GM12873 (cell line): Measurements from ENCODE around the gene CERS1.

ENCODE experiments used
- CTCF ChIP-seq: IDR thresholded peaks from 2 replicates; pipeline ENCODE4 v1.5.1; 2012; ENCODE audit warnings: low read depth, mild to moderate bottlenecking, moderate library complexity, low read length, control low read depth; ENCODE audit not compliant: insufficient read depth; ENCODE audit errors: missing control alignments

Gene CERS1

DNA sequence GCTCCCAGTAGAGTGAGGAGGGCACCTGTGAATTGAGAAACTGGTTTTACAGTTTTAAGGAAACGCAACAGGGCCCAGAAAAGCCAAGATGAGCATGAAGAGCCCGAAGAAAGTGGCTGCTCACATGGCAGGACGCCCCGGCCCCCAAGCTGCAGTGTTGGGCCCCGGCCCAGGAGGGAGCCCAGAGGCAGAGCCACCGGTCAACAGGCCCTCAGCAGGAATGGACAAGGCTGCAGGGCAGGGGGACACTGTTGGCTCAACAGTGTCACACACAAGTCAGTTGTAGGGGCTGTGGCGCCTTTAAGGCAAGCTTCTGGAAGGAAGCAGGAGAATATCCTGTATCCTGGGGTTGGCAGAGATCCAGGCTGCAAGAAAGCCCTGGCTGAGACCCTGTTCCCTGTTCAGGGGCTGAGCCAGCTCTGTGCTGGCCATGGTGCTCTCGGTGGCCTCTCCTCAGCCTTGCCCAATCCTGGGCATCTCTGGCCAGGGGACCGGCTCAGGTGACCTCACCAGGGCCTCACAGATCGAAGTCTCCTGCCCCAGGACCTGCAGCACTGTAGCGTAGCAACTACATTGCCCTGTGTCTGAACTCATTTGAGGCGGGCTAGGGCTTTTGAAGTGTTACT lies 36.2 kb downstream of the CERS1 start:
- no peak for TF ChIP-seq CTCF

DNA sequence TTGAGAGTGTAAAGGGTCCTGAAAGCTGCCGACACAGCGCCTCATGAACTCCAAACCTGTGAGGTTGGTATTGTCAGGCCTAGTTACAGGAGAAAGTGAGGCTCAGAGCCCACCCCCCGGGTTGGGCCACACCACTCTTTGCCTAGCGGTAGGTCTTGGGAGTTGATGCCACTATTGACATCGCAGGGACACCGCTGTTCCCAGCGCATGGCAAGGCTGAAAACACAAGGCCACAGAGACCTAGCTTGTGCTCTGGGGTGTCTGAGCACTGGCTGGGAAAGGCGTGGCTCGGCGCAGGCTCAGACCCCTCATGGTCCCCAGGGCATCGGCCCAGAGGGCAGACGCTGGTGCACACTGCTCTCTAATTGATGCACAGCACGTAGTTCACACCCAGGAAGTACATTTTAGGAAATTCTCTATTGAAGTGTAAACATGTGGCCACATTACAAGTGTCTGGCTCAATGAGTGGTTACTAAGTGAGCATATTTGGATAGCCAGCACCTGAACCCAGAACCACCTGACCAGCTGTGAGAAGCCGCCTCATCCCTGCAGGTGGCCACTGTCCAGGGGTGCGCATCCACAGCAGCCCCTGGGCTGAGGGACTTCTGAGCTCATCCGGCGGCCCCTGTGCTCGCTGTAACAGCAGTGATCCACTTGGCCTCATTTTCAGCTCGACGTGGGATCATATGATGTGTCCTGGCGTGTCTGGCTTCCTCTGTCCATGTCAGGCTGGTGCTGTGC lies 36.9 kb downstream of the CERS1 start:
- no peak for TF ChIP-seq CTCF

GRCh38 chr19:18857223-18857622 lies 38.7 kb downstream of the CERS1 start:
- TF ChIP-seq CTCF: no peak

DNA sequence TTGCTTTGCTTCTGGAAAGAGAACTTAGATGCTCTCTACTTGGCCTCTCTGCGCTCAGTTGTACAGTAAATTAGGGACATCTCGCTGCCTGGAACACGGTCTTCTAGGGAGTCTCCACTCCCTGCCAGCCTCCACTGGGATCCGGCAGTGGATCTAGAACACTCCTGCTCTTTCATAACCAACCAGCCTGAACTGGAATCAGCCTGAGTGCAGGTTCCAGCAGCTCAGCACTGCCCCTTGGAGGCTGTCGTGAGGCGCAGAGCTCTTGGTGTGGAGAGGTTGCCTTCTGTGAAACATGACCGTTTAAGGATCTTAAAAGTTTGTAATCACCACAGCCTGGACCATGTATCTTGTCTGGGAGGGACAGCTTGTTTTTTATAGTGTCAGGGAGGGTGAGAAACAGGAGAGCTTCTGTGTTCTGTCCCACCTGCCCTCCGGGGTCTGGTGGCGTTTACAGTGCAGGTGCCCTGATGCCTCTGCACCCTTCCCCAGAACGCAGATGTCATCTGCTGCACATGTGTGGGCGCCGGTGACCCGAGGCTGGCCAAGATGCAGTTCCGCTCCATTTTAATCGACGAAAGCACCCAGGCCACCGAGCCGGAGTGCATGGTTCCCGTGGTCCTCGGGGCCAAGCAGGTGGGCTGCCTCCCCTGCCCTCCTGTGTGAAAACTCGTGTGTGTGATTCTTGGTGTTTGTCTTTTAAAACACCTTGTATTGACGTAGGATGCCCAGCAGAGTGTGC lies 39.4 kb downstream of the CERS1 start:
- TF ChIP-seq CTCF: peak; percentile 30

GRCh38 chr19:18855647-18856384 lies 40.1 kb downstream of the CERS1 start:
- TF ChIP-seq CTCF: no peak

DNA sequence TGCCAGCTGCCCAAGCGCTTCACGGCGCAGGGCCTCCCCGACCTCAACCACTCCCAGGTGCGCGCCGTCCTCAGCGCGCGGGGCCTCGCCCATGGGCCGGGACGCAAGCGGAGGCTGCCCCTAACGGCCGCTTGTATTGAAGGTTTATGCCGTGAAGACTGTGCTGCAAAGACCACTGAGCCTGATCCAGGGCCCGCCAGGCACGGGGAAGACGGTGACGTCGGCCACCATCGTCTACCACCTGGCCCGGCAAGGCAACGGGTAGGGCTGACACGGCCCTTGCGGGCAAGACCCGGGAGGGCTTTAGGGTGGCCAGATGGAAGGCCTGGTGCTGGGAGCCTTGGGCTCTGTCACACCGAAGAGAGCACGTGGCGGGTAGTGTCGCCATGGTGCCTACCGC lies 41.0 kb downstream of the CERS1 start:
- TF ChIP-seq CTCF: no peak
